ENCODE measurements around the gene BABAM2. TPM values are rescaled to one million over a fixed set of nuclear protein-coding genes. Genes with fewer than 3 reads are reported as not detected.

The BABAM2 gene
- total RNA-seq, 1 experiment from 2014 or later, result 27.1 TPM

- DNase-seq, result no peak
- H3K9me3 Mint-ChIP-seq, result no peaks in the 10 kb centered on the region
Observed at GRCh38 chr2:27929916-27930486, 39.5 kb downstream of the BABAM2 start.

More at GRCh38 chr2:27929916-27930486, 39.5 kb downstream of the BABAM2 start:
- H3K27ac ChIP-seq (ENCODE audit: insufficient read length, low read depth, low read length), result no peak overlapping the region
- no peaks in the 10 kb centered on the region for H3K9me3 ChIP-seq (ENCODE audit: control insufficient read depth, low read depth, low read length)
- H3K23ac ChIP-seq (ENCODE audit: insufficient read length, low read depth, low read length), result no peak overlapping the region
- no peaks in the 10 kb centered on the region for H3K23me2 ChIP-seq (ENCODE audit: insufficient read length, low read depth, low read length, poor library complexity, severe bottlenecking)
- Mint-ChIP-seq H3K27me3 (ENCODE audit: low read depth) (no peaks in the 10 kb centered on the region), H3K36me3 (ENCODE audit: insufficient read depth in 1 of 3, low read depth in 3 of 3) (no peaks in the 10 kb centered on the region), H3K4me3 (no peak overlapping the region), H3K27ac (no peak overlapping the region), H3K4me1 (peaks cover 6% of the 10 kb centered on the region in 2 experiments)
- H3K4me2 ChIP-seq (ENCODE audit: insufficient read depth, insufficient read length, low read length), result no peak overlapping the region
- H4K20me1 ChIP-seq (ENCODE audit: control insufficient read depth, insufficient read depth, insufficient read length), result no peaks in the 10 kb centered on the region
- no peaks in the 10 kb centered on the region for H3K79me2 ChIP-seq (ENCODE audit: insufficient read depth, low read length)
- no peaks in the 10 kb centered on the region for H3K27me3 ChIP-seq (ENCODE audit: insufficient read depth, low read length)
- H3K4ac ChIP-seq (ENCODE audit: low read depth, low read length), result no peak overlapping the region
- no peak overlapping the region for H3T11ph ChIP-seq (ENCODE audit: low read length)
- no peak overlapping the region for H2AK5ac ChIP-seq (ENCODE audit: insufficient read length, low read length)
- no peak overlapping the region for H2AFZ ChIP-seq (ENCODE audit: low read length)
- no peak overlapping the region for H4K8ac ChIP-seq (replicated peaks; ENCODE audit: insufficient read length, low read depth, low read length)
- TF ChIP-seq, protein P1, sequence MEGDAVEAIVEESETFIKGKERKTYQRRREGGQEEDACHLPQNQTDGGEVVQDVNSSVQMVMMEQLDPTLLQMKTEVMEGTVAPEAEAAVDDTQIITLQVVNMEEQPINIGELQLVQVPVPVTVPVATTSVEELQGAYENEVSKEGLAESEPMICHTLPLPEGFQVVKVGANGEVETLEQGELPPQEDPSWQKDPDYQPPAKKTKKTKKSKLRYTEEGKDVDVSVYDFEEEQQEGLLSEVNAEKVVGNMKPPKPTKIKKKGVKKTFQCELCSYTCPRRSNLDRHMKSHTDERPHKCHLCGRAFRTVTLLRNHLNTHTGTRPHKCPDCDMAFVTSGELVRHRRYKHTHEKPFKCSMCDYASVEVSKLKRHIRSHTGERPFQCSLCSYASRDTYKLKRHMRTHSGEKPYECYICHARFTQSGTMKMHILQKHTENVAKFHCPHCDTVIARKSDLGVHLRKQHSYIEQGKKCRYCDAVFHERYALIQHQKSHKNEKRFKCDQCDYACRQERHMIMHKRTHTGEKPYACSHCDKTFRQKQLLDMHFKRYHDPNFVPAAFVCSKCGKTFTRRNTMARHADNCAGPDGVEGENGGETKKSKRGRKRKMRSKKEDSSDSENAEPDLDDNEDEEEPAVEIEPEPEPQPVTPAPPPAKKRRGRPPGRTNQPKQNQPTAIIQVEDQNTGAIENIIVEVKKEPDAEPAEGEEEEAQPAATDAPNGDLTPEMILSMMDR (conservative IDR thresholded peaks at IDR 0.05), result no peak
- no peak overlapping the region for H4K91ac ChIP-seq (ENCODE audit: insufficient read length, low read depth, low read length)
- H2BK12ac ChIP-seq (ENCODE audit: insufficient read length, low read depth, low read length), result no peak overlapping the region
- H2BK15ac ChIP-seq (ENCODE audit: low read depth, low read length), result no peak overlapping the region
- H3K18ac ChIP-seq (ENCODE audit: insufficient read length, low read depth, low read length), result no peak overlapping the region
- no peak overlapping the region for H3K56ac ChIP-seq (ENCODE audit: insufficient read length, low read depth, low read length)
- H3K79me1 ChIP-seq (ENCODE audit: insufficient read depth, low read depth, low read length, poor library complexity, severe bottlenecking), result no peaks in the 10 kb centered on the region
- H2BK5ac ChIP-seq (ENCODE audit: insufficient read length, low read length), result no peak overlapping the region
- no peak overlapping the region for H3K9ac ChIP-seq (ENCODE audit: extremely low read depth, insufficient read length, low read length)
- no peak overlapping the region for H4K5ac ChIP-seq (ENCODE audit: insufficient read length, low read depth, low read length)
- WGBS (ENCODE audit: extremely low coverage, insufficient read length, low lambda C conversion rate), result no CpG with 5 or more reads among the region's 11 CpGs
- no peak overlapping the region for H3K14ac ChIP-seq (ENCODE audit: insufficient read depth, low read length)
- H2BK20ac ChIP-seq (ENCODE audit: low read depth, low read length, poor library complexity, severe bottlenecking), result no peak overlapping the region
- peaks cover 2% of the 10 kb centered on the region; the same call in 1 of the 2 replicates for H3K4me1 ChIP-seq (ENCODE audit: insufficient read depth, low read length)
- H2BK120ac ChIP-seq (ENCODE audit: low read depth, low read length, poor library complexity, severe bottlenecking), result no peak overlapping the region

Measured in H9 (cell line).